Breast epithelium (tissue), 3 donors: ENCODE measurements around the gene PDSS1.
"Not testable (repeated sequence)": the region's sequence is repeated elsewhere in the genome, so short reads cannot be mapped to it uniquely, and the experiment has no call there.

Experiments used
- POLR2A ChIP-seq: fragments of 450-650 bp; IDR thresholded peaks from one replicate; pipeline ENCODE4 v1.6.1; 2016; ENCODE audit warnings: antibody characterized with exemption, mild to moderate bottlenecking, moderate library complexity
- POLR2AphosphoS5 ChIP-seq, 3 donors: sonication (generic); formaldehyde crosslinking; IDR thresholded peaks; one replicate each; pipeline ENCODE4 v1.6.1; 2017; ENCODE audit warnings: antibody characterized with exemption in 3 of 3
- TF ChIP-seq, protein P1 (sequence below), 3 donors: fragments of 450-650 bp; IDR thresholded peaks; one replicate each; pipeline ENCODE4 v1.5.1; 2016 to 2017; ENCODE audit warnings: antibody characterized with exemption in 3 of 3, mild to moderate bottlenecking in 3 of 3, moderate library complexity in 3 of 3

DNA sequence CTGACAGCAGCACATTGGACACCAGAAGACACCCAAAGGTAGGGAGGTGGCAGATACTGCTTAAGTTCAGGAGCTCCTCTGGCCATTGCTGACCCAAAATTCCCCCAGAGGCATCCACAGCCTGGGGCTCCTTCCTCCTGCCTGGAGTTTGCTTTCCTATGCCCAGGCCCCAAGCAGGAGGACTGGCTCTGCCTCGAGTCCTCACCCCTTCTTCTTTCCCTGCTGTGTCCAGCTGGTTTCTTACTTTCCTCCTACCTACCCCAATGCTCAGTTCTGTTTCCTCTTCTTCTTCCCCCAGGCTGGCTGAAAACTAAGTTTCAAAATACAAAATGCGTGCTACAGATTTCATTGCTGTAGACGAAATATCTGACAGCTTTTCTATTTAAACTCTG, 49.3 kb upstream of the PDSS1 start:
- TF ChIP-seq POLR2A; POLR2AphosphoS5 (IDR thresholded peaks at IDR 0.05): not testable (repeated sequence)
- TF ChIP-seq, protein P1, sequence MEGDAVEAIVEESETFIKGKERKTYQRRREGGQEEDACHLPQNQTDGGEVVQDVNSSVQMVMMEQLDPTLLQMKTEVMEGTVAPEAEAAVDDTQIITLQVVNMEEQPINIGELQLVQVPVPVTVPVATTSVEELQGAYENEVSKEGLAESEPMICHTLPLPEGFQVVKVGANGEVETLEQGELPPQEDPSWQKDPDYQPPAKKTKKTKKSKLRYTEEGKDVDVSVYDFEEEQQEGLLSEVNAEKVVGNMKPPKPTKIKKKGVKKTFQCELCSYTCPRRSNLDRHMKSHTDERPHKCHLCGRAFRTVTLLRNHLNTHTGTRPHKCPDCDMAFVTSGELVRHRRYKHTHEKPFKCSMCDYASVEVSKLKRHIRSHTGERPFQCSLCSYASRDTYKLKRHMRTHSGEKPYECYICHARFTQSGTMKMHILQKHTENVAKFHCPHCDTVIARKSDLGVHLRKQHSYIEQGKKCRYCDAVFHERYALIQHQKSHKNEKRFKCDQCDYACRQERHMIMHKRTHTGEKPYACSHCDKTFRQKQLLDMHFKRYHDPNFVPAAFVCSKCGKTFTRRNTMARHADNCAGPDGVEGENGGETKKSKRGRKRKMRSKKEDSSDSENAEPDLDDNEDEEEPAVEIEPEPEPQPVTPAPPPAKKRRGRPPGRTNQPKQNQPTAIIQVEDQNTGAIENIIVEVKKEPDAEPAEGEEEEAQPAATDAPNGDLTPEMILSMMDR (IDR thresholded peaks at IDR 0.05): not testable (repeated sequence)
